Fibroblast of skin of back (primary cell): ENCODE results near the gene TAF9.
"Not testable (repeated sequence)": the region's sequence is repeated elsewhere in the genome, so short reads cannot be mapped to it uniquely, and the experiment has no call there.

Source experiments
- DNase-seq: peaks from one replicate; pipeline ENCODE4 v3.0.0-alpha.2; 2013

The TAF9 gene

DNA sequence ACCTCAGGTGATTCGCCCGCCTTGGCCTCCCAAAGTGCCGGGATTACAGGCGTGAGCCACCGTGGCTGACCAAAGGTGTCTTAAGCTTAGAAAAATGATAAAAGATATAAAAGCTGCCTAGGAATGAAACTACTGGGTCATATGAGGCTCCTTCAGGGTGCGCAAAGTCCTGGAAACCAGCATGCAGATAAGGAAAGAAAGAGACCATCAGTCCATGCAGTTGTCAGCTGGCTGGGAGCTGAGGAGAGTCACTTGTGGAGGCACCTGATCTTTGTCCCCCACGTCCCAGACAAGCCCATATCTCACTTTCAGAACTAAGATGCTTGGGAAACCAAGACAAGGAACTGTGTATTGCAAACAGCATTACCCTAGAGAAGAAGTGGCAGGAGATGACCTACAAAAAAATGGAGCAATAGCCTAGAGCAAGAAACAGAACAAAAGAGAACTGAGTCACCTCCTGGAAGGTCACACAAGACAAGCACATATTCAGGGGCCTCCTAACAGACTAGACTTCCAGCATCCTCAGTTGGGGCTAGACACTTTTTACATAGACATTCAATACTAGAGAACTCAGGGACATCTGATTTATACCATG, 33.9 kb downstream of the TAF9 start:
- DNase-seq = no peak

- peak; percentile 75 for DNase-seq
These were observed 34.5 kb downstream of the TAF9 start for GRCh38 chr5:69334793-69335268.

DNA sequence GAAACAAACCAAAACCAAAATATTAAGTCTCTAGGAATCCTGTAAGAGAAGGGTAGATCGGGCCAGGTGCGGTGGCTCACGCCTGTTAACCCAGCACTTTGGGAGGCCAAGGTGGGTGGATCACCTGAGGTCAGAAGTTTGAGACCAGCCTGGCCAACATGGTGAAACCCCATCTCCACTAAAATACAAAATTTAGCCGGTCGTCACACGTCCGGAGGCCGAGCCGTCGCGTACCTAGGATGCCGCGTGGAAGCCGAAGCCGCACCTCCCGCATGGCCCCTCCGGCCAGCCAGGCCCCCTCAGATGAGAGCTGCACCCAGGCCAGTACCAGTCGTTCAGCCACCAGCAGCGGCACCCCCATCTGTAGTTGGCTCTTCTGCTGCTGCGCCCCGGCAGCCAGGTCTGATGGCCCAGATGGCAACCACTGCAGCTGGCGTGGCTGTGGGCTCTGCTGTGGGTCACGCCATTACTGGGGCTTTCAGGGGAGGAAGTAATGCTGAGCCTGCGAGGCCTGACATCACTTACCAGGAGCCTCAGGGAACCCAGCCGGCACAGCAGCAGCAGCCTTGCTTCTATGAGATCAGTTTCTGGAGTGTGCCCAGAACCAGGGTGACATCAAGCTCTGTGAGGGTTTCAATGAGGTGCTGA, 35.5 kb downstream of the TAF9 start:
- not testable (repeated sequence) for DNase-seq

DNA sequence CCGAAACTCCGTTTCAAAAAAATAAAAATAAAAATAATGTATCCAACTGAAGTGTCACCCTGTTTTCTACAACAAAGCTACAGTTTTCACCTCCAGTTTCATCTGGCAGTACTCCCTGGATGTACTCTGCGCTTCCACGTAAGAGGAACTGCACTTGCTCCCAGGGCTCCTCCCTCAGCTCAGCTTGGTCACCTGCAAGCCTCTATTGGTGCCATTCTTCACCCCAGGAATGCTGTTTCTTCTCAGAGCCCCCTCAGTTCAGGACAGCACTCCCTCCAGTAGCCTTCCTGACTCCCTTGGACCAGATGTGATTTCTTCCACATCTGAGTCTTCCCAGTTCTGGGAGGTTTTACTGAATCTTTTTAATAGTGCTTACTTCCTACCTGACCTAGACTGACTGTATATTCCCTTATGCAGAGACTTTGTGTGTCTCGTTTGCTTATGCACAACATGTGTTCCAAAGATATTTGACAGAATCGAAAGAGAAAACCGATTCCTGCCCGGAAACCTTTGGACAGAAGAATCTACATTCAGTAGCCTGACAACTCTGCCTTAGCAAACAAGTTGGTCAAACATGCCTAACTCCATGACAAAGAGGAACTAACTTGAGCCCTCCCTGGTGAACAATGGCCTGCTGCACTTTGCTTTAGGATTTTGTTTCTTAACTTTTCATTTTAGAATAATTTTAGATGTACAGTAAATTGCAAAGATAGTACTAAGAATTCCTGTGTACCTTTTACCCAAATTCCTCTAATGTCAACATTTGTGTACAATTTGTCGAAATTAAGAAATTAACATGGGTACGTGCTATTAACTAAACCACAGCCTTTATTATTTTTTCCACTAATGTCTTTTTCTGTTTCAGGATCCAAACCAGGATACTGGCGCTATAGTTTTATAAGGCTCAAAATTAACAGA, 37.5 kb downstream of the TAF9 start:
- DNase-seq = no peak

DNA sequence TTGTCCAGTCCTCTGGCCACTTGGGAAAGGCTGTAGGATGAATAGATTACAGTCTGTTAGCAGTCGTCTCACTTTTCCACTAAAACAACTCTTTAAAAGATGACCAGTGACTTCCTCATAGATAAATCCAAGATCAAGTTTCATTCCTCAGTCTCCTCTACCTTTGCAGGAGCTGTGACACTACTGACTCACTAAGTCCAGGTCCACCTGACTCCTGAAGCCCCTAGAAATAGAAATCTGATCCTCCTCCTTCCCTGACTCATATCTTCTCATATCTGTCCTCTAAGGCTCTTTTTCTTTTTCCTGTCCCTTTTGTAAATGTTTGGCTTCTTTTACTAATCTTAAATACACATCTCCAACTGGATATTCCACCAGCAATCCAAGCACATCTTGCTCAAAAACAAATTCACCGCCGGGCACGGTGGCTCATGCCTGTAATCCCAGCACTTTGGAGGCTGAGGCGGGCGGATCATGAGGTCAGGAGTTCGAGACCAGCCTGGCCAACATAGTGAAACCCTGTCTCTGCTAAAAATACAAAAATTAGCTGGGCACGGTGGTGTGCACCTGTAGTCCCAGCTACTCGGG, 39.3 kb downstream of the TAF9 start:
- no peak for DNase-seq

- DNase-seq = no peak
These were observed 43.0 kb downstream of the TAF9 start for GRCh38 chr5:69326365-69326764.

GRCh38 chr5:69317391-69317790, 51.9 kb downstream of the TAF9 start:
- no peak for DNase-seq

DNA sequence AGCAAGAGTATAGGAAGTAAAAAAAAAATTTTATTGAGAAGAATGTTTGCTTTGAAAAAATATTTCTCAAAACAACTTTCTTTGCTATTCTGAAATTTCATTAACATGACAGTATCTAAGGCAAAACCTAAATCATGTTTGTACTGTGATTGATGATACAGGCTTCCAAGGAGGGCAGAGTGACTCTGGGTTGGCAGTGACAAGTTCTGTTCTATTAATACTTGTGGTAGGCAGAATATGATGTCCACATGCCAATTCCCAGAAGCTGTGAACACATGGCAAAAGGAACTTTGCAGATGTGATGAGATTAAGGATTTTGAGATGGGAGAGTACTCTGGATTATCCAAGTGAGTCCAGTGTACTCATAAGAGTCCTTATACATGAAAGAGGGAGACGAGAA, 53.3 kb downstream of the TAF9 start:
- DNase-seq = no peak
